HG03520 (cell line): ENCODE results near the gene AHNAK.
"Not testable (repeated sequence)": the region's sequence is repeated elsewhere in the genome, so short reads cannot be mapped to it uniquely, and the experiment has no call there.

ENCODE experiments used
- ATAC-seq: cut with Tn5 transposase; IDR thresholded peaks from one replicate; pipeline ENCODE4 v1.9.1; 2021; ENCODE audit warnings: mild to moderate bottlenecking, moderate library complexity; ENCODE audit not compliant: unreplicated experiment

Gene AHNAK

DNA sequence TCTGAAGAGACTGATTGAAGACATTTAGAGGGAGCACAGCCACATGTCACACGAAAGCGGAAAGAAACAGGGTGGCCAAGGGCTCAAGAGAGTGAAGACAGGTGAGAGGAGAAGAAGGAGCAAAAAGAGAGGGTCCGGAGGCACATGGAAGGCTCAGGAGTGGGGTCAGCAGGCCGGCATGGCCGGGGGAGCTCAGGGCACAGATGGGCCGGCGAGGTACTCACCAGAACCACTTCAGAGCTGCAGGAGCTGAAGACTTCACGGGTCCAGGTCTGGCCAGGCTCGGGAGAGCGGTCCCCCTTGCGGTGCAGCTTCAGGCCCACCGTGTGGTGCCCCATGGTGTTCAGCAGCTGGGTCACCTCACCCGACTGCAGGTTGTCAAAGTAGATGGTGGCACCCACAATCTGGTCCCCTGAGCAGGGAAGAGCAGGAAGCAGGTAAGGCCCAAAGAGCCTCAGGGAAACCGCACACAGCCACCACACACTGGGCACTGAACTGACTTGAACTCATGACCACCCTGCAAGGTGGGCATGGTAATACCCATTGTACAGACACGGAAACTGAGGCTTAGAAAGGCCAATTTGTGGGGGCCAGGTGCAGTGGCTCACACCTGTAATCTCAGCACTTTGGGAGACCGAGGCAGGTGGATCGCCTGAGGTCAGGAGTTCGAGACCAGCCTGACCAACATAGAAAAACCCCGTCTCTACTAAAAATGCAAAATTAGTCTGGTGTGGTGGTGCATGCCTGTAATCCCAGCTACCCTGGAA, 11.6 kb downstream of the AHNAK start:
- ATAC-seq, result no peak

GRCh38 chr11:62532096-62532495, 14.5 kb downstream of the AHNAK start:
- no peak for ATAC-seq

GRCh38 chr11:62516736-62517371, 29.8 kb downstream of the AHNAK start:
- no peak for ATAC-seq

- no peak for ATAC-seq
These were observed 32.5 kb downstream of the AHNAK start for GRCh38 chr11:62514151-62514550.

DNA sequence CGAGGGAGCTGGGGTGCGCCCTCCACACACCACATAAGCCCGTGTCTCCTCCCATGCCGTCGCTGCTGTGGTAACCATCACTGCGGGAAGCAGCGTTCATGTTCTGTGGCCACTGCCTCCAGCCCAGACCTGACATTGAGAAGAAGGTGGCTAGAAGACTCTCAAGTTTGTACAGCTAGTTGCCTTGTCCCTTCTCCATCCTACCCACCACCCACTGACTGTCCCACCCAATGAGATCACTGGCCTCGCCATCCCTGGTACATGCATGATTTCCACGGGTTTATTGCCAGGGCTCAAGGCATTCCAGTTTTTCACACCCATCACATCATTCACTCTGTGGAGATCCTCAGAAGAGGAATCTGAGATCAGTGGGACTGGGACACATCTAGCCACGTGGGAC, 33.0 kb downstream of the AHNAK start:
- ATAC-seq, result no peak

GRCh38 chr11:62512961-62513360, 33.6 kb downstream of the AHNAK start:
- ATAC-seq, result no peak

GRCh38 chr11:62508336-62509058, 38.1 kb downstream of the AHNAK start:
- no peak for ATAC-seq

DNA sequence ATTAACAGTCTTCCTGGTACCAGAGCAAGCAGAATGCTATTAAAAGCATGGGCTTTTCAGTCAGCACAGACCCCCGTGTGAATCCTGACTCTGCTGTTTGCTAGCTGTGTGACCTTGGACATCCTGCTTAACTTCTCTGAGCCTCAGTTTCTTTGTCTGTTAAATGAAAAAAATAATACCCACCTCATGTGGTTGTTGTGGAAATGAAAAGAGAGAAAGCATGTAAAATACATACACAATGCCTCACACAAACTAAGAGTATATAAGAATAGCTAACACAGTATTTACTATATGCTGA, 39.5 kb downstream of the AHNAK start:
- ATAC-seq, result no peak

GRCh38 chr11:62506413-62507124, 40.0 kb downstream of the AHNAK start:
- ATAC-seq, result no peak

GRCh38 chr11:62505440-62506091, 41.0 kb downstream of the AHNAK start:
- no peak for ATAC-seq

GRCh38 chr11:62505059-62505439, 41.6 kb downstream of the AHNAK start:
- no peak for ATAC-seq

GRCh38 chr11:62504158-62504973, 42.2 kb downstream of the AHNAK start:
- no peak for ATAC-seq

- no peak for ATAC-seq
These were observed 44.4 kb downstream of the AHNAK start for GRCh38 chr11:62502030-62502730.

GRCh38 chr11:62501432-62501891, 45.1 kb downstream of the AHNAK start:
- no peak for ATAC-seq

GRCh38 chr11:62500650-62501030, 46.0 kb downstream of the AHNAK start:
- ATAC-seq, result no peak

- ATAC-seq, result no peak
These were observed 46.5 kb downstream of the AHNAK start for GRCh38 chr11:62499944-62500649.

- not testable (repeated sequence) for ATAC-seq
These were observed 47.2 kb downstream of the AHNAK start for GRCh38 chr11:62499311-62499943.

GRCh38 chr11:62498492-62499286, 47.9 kb downstream of the AHNAK start:
- no peak for ATAC-seq
